ENCODE measurements around the gene CD82.

Gene CD82

GRCh38 chr11:44602891-44603310, 37.4 kb downstream of the CD82 start:
- no peak for DNase-seq

GRCh38 chr11:44604171-44604581, 38.7 kb downstream of the CD82 start:
- no peak for DNase-seq

DNA sequence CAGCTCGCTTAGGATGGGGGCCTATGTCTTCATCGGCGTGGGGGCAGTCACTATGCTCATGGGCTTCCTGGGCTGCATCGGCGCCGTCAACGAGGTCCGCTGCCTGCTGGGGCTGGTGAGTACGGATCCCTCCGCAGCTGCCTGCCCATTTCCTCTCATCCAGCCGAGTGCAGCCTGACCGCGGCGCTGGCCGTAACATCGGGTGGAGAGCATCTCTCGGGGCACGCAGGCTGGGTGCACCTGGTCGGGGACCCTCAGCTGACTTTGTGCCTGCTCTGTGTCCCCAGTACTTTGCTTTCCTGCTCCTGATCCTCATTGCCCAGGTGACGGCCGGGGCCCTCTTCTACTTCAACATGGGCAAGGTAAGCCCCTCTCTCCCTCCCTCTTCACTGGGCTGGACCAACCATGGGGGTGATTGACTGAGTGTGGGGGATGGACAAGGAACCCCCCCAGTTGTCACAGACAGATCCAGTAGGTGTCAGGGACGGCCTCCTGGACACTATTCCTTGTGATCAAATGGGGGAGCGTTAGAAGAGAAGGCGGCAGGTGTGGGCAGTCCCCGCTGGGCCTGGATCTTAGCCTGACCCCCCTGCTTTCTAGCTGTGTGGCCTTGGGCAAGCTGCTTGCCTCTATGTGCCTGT, 39.7 kb downstream of the CD82 start:
- DNase-seq: no peak

DNA sequence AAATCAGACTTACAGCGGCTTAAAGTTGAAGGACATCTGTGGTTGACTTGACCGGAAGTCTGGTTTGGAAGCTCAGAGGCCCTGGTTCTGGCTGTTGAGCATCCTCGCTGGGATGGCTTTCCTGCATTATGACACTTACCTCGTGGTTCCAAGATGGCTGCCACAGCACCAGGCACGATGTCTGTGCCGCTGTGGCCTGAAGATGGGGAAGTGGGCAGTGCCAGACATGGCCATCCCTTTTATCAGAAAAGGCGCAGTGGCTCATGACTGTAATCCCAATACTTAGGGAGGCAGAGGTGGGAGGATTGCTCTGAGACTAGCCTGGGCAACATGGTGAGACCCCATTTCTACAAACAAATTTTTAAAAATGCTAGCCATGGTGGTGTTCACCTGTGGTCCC, 40.5 kb downstream of the CD82 start:
- DNase-seq: no peak

- no peak for DNase-seq
Measured at GRCh38 chr11:44606472-44606871, 41.0 kb downstream of the CD82 start.

DNA sequence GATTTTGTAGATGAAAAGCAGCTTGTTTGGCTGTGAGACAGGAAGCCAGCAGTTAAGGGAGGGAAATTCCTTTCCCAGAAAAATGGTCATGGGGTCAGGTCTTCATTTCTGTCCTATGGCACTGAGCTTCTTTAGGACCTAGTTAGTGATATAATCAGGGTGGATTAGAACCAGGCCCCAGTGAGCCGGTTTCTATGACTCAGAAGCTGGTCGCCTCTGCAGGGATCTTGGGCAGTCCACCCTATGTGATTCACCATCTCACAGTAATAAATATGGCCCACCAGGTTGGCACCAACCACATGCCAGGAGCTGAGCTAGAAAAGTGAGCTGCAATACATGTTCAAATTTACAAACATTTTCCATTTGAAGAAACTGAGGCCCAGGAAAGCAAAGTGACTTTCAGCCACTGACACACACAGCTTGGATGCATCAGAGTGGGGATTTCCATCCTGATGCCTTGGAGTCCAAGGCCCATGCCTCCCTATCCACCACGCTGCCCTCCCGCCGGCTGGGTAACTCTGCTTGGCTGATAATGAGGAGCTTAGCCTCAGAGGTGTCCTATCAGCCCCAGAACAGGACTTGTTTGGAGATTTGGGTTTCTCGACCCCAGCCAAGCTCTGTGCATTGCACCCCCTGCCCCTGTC, 42.0 kb downstream of the CD82 start:
- DNase-seq: no peak

DNA sequence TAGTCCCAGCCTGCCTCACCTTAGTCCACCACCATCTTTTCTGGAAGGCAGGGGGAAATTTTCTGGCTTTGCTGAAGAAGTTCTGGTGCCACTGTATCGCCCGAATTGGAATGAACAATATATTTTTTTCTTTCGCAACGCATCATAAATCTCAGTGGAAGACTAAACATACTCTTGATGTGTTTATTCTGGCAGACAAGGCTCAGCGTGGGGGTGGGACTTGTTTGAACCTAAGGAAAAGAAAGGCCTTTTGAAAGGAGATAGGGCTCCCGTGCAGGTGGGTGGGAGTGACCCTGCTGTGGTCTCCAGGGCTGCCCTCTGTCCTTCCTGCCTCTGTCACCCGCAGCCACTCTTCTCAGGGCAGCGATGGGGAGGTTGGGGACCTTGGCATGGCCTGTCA, 42.5 kb downstream of the CD82 start:
- no peak for DNase-seq

- DNase-seq: no peak
Measured at GRCh38 chr11:44608651-44608990, 43.2 kb downstream of the CD82 start.

DNA sequence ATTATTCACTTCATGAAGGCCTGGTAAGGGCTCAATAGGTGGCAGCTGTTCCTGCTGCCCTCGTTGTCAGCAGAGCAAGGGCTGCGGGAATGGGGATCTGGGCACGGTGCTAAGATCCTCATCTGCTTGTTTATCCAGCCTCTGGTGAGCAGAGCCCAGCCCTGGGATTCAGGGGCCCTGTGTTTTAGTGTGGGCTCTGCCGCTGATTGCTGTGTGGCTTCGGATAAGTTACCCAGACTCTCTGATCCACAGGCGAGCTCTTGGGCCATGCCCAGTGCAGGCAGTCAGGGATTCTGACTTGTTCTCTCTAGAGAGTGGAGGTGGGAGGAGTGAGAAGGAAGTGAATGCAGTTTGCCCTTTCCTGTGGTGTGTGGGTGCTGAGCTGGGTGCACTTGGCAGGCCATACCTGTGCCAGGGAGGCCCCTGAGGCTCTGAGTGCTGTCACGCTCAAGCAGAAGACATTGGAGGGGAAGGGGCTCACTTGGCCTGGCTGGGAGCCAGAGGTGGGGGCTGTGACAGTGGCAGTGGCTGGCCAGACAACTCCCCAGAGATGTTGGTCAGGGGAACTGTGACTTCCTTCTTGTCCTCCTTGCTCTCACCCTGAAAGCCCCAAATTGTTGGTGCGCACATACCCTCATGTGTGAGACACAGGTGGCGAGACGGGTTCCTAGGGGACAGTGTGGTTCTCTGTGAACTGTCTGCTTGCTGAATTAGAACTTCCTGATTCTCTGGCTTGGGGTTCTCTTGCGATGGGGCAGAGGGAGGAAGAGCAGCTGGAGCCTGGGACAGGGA, 43.7 kb downstream of the CD82 start:
- no peak for DNase-seq

GRCh38 chr11:44609783-44610155, 44.3 kb downstream of the CD82 start:
- no peak for DNase-seq

DNA sequence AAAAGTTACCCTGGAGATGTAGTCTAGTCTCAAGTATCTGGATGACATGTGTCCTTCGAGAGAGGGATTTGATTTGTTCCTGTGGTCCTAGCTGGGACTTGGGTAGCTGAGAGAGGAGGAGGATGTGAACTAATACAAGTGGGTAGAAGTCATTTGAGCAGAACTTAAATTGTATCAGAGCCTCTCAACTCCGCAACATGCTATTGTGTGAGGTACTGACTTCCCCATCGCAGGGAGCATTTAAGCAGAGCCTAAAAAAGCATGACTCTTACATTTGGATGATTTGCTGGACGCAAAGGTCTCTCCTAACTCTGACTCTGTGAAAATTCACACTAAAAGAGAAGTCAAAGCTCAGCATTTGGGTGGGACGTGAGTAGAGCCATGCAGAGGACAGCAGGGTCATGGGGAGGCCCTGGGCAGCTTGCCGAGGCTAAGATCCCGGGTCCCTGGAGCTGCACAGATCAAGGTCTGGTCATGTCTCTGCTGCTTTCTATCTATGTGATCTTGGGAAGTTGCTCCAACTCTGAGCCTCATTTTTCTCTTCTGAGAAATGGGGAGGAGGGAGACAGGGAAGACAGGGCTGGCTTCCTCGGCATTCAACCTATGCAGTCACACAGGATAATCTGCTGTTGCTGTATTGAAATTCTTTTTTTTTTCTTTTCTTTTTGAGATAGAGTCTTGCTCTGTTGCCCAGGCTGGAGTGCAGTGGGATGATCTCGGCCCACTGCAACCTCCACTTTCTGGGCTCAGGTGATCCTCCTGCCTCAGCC, 44.9 kb downstream of the CD82 start:
- no peak for DNase-seq

DNA sequence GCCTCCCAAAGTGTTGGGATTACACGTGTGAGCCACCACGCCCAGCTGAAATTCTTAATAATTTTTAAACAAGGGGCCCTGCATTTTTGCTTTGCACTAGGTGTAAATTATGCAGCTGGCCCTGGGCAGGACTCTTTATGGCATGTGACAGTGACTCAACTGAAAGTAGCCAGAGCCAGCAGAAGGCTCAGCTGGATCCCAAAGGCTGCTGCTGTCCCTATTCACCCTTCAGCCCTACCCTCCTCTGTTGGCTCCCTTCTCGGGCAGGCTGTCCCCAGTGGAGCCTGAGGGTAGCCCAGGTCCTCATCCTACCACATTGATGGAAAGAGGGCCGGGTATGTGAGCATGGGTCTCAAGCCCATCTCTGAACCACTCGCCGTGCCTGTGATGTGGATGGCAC, 45.6 kb downstream of the CD82 start:
- DNase-seq: no peak

DNA sequence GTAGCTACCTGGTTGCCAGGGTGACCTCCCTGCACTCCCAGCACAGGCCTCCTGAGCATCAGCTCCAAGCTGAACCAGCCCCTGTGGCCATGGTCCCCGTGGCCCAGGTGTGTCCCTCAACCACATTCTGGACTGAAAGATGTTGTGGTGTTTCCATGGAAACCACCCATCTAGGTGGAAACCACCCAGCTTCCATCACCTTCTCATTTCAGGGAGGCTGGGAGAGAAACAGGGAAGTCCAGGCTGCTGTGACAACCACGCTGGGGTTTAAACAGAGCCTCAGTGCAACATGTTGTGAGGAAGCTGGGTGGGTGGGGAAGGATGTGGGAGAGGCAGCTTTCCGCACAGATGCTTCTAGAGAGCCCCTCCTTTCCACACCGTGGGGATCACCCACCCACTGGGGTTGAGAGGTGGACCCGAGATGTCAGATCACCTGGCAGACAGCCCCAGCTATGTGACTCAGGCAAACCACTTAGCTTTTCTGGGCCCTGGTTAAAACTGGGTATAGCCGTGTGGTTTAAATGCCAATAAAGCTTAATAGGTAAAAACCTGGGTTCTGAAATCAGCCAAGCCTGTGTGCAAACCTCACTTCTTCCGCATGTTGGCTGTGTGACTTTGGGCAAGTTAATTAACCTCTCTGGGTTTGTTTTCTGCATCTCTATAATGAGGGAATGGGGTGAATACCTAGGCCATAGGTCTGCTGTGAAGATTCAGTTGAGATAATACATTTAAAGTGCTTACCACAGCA, 46.4 kb downstream of the CD82 start:
- peak; percentile 75 for DNase-seq

GRCh38 chr11:44613153-44613552, 47.7 kb downstream of the CD82 start:
- DNase-seq: no peak

- DNase-seq: no peak
Measured at GRCh38 chr11:44614281-44614775, 48.9 kb downstream of the CD82 start.

DNA sequence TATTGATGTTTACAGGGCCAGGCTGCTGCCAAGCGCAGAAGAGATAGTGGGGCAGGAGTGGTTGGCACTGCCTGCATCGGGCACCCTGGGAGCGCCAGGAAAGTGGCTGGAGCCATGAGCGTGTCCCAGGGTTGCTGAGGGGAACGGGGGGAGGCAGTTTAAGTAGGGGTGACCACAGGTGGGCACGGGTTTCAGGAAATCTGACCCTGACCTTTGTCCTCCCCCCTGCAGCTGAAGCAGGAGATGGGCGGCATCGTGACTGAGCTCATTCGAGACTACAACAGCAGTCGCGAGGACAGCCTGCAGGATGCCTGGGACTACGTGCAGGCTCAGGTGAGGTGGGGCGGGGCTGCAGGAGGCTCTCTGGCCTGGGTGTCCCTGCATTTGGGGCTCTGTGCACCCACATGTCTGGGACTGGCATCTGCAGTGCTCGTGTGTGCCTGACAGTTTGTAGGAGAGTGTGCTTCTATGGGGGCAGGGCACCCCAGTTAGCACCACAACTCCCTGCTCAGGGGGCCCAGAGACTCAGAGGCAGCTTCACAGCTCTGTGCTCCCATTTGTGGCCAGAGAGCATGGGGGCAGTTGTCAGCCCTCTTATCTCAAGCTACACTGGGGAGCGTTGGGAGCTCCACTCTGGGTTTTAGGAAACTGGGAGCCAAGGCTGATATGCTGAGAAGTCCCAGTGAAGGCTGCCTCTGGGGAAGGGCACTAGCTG, 49.7 kb downstream of the CD82 start:
- DNase-seq: no peak

- DNase-seq: no peak
Measured at GRCh38 chr11:44615913-44616791, 50.7 kb downstream of the CD82 start.

DNA sequence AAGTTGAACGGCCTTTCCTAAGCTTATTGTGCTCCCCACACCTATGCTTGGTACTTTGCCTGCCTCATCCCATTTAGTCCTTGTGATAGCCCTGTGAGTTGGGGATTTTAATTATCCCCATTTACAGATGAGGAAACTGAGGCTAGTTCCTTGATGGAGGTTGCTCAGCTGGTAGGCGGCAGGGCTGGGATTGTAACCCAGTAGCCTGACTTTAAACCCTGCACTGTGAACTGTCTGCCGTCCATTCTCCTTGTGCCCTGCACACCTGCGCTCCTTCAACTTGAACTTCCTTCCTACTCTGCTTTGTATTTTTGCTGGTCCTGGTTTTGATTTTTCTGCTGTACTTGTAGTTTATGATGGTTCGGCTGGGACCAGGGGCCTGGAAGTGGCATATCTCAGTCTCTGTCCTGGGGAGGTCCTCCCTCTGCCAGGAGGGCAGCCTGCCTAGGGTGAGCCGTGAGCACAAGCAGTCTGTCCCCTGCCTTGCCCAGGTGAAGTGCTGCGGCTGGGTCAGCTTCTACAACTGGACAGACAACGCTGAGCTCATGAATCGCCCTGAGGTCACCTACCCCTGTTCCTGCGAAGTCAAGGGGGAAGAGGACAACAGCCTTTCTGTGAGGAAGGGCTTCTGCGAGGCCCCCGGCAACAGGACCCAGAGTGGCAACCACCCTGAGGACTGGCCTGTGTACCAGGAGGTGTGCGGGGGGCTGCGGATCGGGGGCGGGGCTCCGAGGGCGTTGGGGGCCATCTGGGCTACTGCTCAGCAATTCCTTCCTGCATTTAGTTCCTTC, 52.4 kb downstream of the CD82 start:
- peak; percentile 48 for DNase-seq

GRCh38 chr11:44618561-44619425, 53.3 kb downstream of the CD82 start:
- DNase-seq: peak; percentile 47

Data from activated CD8-positive, alpha-beta memory T cell treated with anti-CD3 and anti-CD28 coated beads, Interleukin-2, amount 50 U/mL, for 48 hours (primary cell).